Right cardiac atrium (tissue), 5 donors: Measurements from ENCODE around the gene HMCN1. TPM values are rescaled to one million over a fixed set of nuclear protein-coding genes. Genes with fewer than 3 reads are reported as not detected.
"Not testable (repeated sequence)": the region's sequence is repeated elsewhere in the genome, so short reads cannot be mapped to it uniquely, and the experiment has no call there.

Experiments used
- ATAC-seq, 2 donors: fragments of 200-7000 bp; cut with Tn5 transposase; one replicate each; pipeline versions ENCODE4 v1.8.0 to v1.9.1; 2020; ENCODE audit warnings: moderate library complexity in 2 of 2, mild to moderate bottlenecking in 1 of 2
- DNase-seq, 3 donors: peaks; one replicate each; pipeline ENCODE4 v3.0.0-alpha.2; 2020
- H3K27ac ChIP-seq: one replicate; pipeline ENCODE4 v1.5.1; 2013; ENCODE audit warnings: mild to moderate bottlenecking, low read length, control low read depth, moderate library complexity
- H3K27me3 ChIP-seq: one replicate; pipeline ENCODE4 v1.6.1; 2013; ENCODE audit not compliant: control insufficient read depth, insufficient read depth
- H3K4me1 ChIP-seq: one replicate; pipeline ENCODE4 v1.6.1; 2013; ENCODE audit warnings: low read length; ENCODE audit not compliant: control insufficient read depth, insufficient read depth
- H3K4me3 ChIP-seq: one replicate; pipeline ENCODE4 v1.5.1; 2013; ENCODE audit warnings: low read length, control low read depth
- H3K9me3 ChIP-seq: one replicate; pipeline ENCODE4 v1.6.1; 2013; ENCODE audit warnings: low read length; ENCODE audit not compliant: control insufficient read depth
- WGBS: extraction: QIAGEN DNeasy Blood & Tissue Kit; methylation state at CpG from one replicate; pipeline ENCODE4 v1.1.7; 2013; 5-methylcytosine and 5-hydroxymethylcytosine counted together
- intact Hi-C, 4 donors: fragments of 100-400 bp; cut with DNase I; formaldehyde crosslinking; loops; one replicate each; pipeline versions ENCODE4 v1.11.0 to v1.14.0; 2022 to 2023
- polyA plus RNA-seq: library from polyadenylated mRNA; stranded (reverse); fragments of 200-250 nt; gene quantifications from one replicate; pipeline ENCODE4 v1.2.3, GENCODE V29; 2013
- total RNA-seq, 4 donors: library from RNA; stranded (reverse); fragmentation: NEBNext Ultra II Directional; extraction: Animal tissue kit (Norgen Biotek cat#: 25700); gene quantifications; one replicate each; pipeline ENCODE4 v1.2.1, GENCODE V29; 2021
- donor health status: healthy with polysubstance abuse.
- donor health status: DM: no; HTN: yes; CAD: no.
- donor health status: DM: no; HTN: no; CAD: no.
- donor health status: DM: no; HTN: yes; CAD: no; lungs with severe emphysema.
- donor health status: DM: yes; HTN: yes; CAD: no.

Gene HMCN1
- total and polyA plus RNA-seq, 5 donors = 4.0 to 17.1 (median 14.8) TPM

DNA sequence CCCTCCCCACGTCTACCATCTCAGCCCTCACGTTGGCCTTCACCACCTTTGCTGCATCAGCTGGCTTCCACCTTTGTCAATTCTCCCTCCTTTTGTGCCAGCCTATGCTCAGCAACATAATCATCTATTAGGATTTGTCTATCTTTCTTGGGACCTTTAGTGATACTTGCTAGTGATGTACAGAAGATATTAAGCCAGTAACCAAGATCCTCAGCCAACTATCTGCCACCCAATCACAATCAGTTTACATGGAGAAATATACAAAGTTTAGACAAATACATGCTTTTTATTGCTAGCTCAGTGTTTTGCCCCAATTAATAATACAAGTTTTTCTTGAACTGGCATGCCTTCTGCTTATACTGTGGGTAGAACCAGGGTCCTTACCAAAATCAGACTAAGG lies 468.6 kb downstream of the HMCN1 start:
- no peaks in the 10 kb centered on the region for H3K4me1 ChIP-seq
- H3K27me3 ChIP-seq = no peaks in the 10 kb centered on the region
- DNase-seq = no peak
- no peak overlapping the region for H3K27ac ChIP-seq
- intact Hi-C loops = loop anchor here in 3 of 4 donors (10.0 kb wide), 2 partner anchors 388 to 478 kb away; no protein-coding TSS in a partner anchor
- WGBS = 50% methylated on average over 2 of the region's 2 CpGs
- no peak overlapping the region for H3K4me3 ChIP-seq
- ATAC-seq = no peak
- no peaks in the 10 kb centered on the region for H3K9me3 ChIP-seq

DNA sequence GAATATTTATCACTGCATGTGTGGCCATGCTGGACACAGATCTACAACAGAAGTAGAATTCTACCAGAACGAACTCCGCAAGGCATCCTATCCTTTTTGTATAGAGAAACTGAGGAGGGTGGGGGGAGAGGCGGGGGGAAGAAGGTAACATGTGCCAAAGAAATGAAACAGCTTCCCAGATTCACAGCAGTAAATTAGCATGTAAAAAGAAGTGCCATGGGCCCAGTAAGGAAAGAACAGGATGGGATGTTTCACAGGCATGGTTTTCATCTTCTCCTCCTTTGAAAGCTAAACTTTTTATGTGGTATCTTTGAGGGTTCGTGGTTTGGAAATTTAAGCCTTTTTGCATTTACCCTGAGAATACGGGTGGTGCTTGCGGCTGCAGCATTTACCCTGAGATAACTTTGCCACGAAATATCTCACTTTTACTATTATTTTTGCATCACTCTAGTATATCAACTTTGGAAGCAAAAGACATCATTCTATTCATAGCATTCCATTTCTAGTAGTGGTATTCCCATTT lies 471.9 kb downstream of the HMCN1 start:
- H3K27ac ChIP-seq = no peak overlapping the region
- 78% methylated on average over 7 of the region's 7 CpGs for WGBS
- intact Hi-C loops = loop anchor here in 3 of 4 donors (10.0 kb wide), 2 partner anchors 391 to 481 kb away; no protein-coding TSS in a partner anchor
- no peak overlapping the region for H3K4me3 ChIP-seq
- H3K9me3 ChIP-seq = no peaks in the 10 kb centered on the region
- H3K27me3 ChIP-seq = no peaks in the 10 kb centered on the region
- DNase-seq (no peak), ATAC-seq (no peak)
- H3K4me1 ChIP-seq = no peaks in the 10 kb centered on the region

DNA sequence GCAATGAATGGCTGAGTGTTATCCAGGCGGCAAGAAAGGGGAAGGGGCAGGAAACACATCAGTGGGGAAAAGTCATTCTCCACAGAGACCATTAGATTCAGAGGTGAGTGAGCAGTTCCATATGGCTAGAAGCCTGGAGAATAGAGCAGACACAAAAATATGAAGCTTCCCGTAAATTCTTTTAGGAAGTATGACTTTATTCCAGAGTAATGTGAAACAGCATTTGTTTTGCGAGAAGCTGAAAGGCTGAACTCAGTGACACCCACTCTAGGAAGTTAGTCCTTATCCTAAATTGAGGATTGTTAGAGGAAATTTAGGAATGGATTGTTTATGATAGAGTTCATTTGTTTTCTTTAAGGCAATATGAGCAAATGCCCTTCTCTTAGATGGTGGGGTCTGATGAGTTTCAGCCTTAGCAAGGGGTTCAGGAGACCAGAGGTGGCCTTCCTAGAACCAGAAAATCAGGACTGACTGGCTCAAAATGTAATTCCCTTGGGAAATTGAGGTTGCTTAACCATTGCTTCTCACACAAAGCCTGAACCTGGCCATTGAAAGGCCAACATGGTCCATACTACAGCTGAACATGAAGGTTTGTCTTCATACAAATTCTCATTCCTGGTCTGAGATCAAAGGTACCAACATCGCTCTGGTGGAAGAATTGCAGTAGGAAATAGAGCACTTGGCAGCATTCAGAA lies 473.3 kb downstream of the HMCN1 start:
- ATAC-seq (no peak), DNase-seq (no peak)
- WGBS = 76% methylated on average over 4 of the region's 4 CpGs
- H3K4me1 ChIP-seq = no peaks in the 10 kb centered on the region
- no peaks in the 10 kb centered on the region for H3K9me3 ChIP-seq
- H3K27me3 ChIP-seq = no peaks in the 10 kb centered on the region
- no peak overlapping the region for H3K27ac ChIP-seq
- intact Hi-C loops = loop anchor here in 3 of 4 donors (10.0 kb wide), 2 partner anchors 393 to 483 kb away; no protein-coding TSS in a partner anchor
- H3K4me3 ChIP-seq = no peak overlapping the region

DNA sequence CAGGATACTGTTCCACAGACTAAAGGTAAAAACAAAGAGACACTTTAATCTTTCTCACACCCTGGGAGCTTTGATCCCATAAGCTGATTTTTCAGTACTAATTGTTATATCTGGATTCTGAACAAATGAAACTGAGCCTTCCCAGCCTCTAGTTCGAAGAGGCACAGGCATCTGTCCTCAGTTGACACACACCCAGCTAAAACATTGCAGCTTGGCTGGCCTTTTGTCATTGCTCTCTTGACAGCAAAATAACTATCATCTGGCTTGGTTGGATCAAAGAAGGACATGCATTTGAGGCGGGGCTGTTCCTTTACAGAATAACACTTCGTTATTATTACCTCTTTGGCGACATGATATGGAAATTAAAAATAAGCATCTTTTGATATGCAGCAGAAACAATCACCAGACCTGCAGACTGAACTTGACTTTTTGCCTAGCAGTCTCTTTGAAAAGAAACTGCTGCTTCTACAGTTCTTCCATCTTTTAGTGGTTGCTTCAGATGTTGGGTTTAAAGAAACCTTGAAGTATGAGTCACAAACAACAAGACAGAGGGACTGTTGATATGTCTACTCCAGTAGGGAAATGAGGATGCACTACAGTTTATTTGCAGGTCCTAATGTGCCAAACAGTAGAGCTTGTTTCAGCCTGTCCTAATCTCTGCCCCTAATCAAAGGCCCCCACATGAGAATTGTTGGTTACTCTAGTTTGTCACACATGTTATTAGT lies 474.4 kb downstream of the HMCN1 start:
- 44% methylated on average over 4 of the region's 4 CpGs for WGBS
- Histone ChIP-seq H3K27me3 (no peaks in the 10 kb centered on the region), H3K27ac (no peak overlapping the region), H3K4me1 (no peaks in the 10 kb centered on the region), H3K9me3 (no peaks in the 10 kb centered on the region), H3K4me3 (no peak overlapping the region)
- peak in 1 of 2 donors; percentile 42 for ATAC-seq
- intact Hi-C loops = loop anchor here in 3 of 4 donors (10.0 kb wide), 2 partner anchors 394 to 484 kb away; no protein-coding TSS in a partner anchor
- DNase-seq = no peak

DNA sequence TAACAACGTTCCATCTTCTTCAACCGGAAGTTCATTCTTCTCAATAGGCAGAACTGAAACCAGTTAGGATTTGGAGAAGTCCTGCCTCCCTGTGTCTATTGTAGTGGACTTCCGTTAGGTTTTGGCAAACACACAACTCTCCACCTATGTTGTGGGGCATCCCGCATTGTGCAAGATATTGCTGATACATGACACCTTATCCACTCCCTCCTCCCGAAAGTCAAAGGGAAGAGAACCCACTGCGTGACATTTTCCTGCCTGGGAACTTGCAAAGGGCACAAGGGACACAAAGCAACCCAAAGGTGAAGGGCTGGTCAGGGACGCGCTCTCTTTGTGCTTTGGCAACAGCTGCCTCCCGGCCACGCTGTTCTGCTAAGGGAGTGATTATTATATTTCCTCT lies 476.1 kb downstream of the HMCN1 start:
- no peaks in the 10 kb centered on the region for H3K27me3 ChIP-seq
- intact Hi-C loops = loop anchor here (5.0 to 10.0 kb wide), 4 partner anchors 55 to 488 kb away; no protein-coding TSS in a partner anchor
- no peaks in the 10 kb centered on the region for H3K4me1 ChIP-seq
- no peak overlapping the region for H3K27ac ChIP-seq
- ATAC-seq = no peak
- no peak for DNase-seq
- H3K4me3 ChIP-seq = no peak overlapping the region
- no peaks in the 10 kb centered on the region for H3K9me3 ChIP-seq
- WGBS = 69% methylated on average over 10 of the region's 10 CpGs

DNA sequence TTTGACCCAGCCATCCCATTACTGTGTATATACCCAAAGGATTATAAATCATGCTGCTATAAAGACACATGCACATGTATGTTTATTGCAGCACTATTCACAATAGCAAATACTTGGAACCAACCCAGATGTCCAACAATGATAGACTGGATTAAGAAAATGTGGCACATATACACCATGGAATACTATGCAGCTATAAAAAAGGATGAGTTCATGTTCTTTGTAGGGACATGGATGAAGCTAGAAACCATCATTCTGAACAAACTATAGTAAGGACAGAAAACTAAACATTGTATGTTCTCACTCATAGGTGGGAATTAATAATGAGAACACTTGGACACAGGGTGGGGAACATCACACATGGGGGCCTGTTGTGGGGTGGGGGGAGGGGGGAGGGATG lies 477.4 kb downstream of the HMCN1 start:
- intact Hi-C loops = loop anchor here (5.0 to 10.0 kb wide), 4 partner anchors 57 to 489 kb away; no protein-coding TSS in a partner anchor
- not testable (repeated sequence) for H3K4me1 ChIP-seq, ATAC-seq, H3K9me3 ChIP-seq, H3K27ac ChIP-seq, H3K27me3 ChIP-seq, DNase-seq, H3K4me3 ChIP-seq

DNA sequence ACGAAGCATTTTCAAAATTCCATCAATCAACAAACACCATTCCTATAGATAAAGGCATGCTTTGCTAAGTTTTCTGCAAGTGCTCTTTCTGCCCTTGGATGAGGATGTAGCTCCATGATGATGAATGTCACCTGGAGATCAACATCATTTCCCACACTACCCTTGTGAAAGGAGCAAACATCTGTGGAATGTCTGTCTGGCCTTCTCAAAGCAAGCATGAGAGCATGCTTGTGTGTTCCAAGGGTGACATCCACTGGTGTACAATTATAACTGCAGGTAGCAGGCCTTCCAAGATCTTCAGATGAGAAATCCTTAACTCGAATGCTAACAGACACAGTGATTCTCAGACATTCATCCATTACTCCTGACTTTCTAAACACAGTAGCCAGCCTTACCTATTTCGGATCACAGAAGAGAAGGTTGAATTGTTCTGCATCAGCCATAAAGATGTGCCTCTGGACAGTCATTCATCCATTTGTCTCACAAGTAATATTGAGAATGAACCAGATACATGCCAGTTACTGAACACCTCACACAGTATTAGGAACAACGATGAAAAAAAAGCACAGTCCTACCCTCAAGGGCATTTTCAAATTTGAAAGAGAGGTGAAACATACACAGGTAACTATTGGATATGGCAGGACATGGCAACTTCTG lies 478.5 kb downstream of the HMCN1 start:
- intact Hi-C loops = loop anchor here (5.0 to 10.0 kb wide), 4 partner anchors 58 to 490 kb away; no protein-coding TSS in a partner anchor
- DNase-seq = no peak
- no peaks in the 10 kb centered on the region for H3K4me1 ChIP-seq
- no peak overlapping the region for H3K27ac ChIP-seq
- H3K27me3 ChIP-seq = no peaks in the 10 kb centered on the region
- no peak overlapping the region for H3K4me3 ChIP-seq
- peak; percentile 92 to 95 for ATAC-seq
- 31% methylated on average over 4 of the region's 4 CpGs for WGBS
- no peaks in the 10 kb centered on the region for H3K9me3 ChIP-seq

DNA sequence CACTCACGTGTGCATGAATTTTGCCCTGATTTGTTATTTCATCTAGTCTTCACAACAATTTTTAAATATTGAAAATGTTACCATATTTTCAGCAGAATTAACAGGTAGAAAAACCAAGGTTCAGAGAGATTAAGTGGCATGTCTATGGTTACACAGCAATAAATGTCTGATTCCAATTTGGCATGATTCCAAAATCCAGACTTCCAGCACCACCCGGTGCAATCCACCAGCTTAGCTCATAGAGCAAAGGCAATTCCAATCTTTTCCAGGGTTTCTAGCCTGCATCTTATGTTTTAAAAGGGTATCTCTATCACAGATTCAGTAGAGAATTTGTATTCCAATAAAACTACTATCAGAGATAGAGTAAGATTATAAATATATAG lies 479.0 kb downstream of the HMCN1 start:
- Histone ChIP-seq H3K4me1 (no peaks in the 10 kb centered on the region), H3K9me3 (no peaks in the 10 kb centered on the region), H3K4me3 (no peak overlapping the region), H3K27ac (no peak overlapping the region), H3K27me3 (no peaks in the 10 kb centered on the region)
- DNase-seq = no peak
- 58% methylated on average over 2 of the region's 2 CpGs for WGBS
- ATAC-seq = no peak
- intact Hi-C loops = loop anchor here (5.0 to 10.0 kb wide), 4 partner anchors 58 to 491 kb away; no protein-coding TSS in a partner anchor

DNA sequence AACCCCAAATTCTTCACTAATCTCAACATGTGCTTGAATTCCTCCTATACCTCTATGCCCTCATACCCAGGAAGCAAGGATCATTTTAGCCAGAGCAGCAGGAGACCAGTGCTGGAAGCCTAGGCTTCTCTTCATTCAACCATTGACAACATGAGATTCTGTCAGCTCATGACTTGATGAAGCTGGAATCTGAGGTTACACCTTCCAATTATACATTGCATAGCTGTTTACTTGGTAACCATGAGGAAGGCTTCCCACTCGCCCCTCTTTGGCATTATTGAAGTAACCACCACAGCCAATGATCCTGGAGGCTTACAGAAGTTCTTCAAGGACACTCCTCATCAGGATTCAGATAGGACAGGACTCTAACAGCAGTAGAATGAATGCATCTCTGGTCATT lies 480.6 kb downstream of the HMCN1 start:
- ATAC-seq (no peak), DNase-seq (no peak)
- Histone ChIP-seq H3K27ac (no peak overlapping the region), H3K9me3 (no peaks in the 10 kb centered on the region), H3K4me3 (no peak overlapping the region), H3K4me1 (no peaks in the 10 kb centered on the region), H3K27me3 (no peaks in the 10 kb centered on the region)
- intact Hi-C loops = loop anchor here (5.0 to 10.0 kb wide), 4 partner anchors 60 to 492 kb away; no protein-coding TSS in a partner anchor
- 79% methylated on average over 1 of the region's 1 CpG for WGBS

DNA sequence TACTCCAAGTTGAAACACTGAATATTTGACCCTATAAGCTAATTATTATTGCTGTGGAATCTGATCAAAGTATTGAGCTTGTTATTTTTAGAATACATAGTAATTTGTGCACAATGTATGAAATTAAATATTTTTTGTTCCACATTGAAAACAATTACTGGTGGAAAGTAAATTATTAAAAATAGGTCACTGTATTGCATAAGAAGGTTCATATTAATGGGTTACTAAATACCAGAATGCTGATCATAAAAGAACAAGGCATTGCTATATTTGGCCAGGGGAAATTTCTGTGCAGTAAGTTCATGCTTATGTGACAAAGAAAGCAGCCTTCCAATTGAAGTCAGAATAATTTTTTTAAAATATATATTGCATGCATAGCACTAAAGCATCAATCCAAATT lies 481.4 kb downstream of the HMCN1 start:
- no peaks in the 10 kb centered on the region for H3K27me3 ChIP-seq
- intact Hi-C loops = loop anchor here in 2 of 4 donors (10.0 kb wide), 2 partner anchors 61 to 411 kb away; no protein-coding TSS in a partner anchor
- no peak overlapping the region for H3K27ac ChIP-seq
- DNase-seq = no peak
- no peaks in the 10 kb centered on the region for H3K9me3 ChIP-seq
- H3K4me1 ChIP-seq = no peaks in the 10 kb centered on the region
- ATAC-seq = no peak
- H3K4me3 ChIP-seq = no peak overlapping the region
